HG03108 (cell line): Measurements from ENCODE around the gene OLFM4.

ENCODE experiments used
- ATAC-seq: cut with Tn5 transposase; IDR thresholded peaks from one replicate; pipeline ENCODE4 v1.9.1; 2021; ENCODE audit warnings: moderate library complexity; ENCODE audit not compliant: unreplicated experiment

Gene OLFM4, protein sequence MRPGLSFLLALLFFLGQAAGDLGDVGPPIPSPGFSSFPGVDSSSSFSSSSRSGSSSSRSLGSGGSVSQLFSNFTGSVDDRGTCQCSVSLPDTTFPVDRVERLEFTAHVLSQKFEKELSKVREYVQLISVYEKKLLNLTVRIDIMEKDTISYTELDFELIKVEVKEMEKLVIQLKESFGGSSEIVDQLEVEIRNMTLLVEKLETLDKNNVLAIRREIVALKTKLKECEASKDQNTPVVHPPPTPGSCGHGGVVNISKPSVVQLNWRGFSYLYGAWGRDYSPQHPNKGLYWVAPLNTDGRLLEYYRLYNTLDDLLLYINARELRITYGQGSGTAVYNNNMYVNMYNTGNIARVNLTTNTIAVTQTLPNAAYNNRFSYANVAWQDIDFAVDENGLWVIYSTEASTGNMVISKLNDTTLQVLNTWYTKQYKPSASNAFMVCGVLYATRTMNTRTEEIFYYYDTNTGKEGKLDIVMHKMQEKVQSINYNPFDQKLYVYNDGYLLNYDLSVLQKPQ

GRCh38 chr13:53028637-53029203 is at the start of gene OLFM4:
TSS of gene OLFM4 (plus strand) at chr13:53028813. CDS start at chr13:53028837, 24 bp downstream.
- ATAC-seq = no peak

- ATAC-seq = no peak
These were observed 49.6 kb upstream of the OLFM4 start for GRCh38 chr13:52978989-52979388.

DNA sequence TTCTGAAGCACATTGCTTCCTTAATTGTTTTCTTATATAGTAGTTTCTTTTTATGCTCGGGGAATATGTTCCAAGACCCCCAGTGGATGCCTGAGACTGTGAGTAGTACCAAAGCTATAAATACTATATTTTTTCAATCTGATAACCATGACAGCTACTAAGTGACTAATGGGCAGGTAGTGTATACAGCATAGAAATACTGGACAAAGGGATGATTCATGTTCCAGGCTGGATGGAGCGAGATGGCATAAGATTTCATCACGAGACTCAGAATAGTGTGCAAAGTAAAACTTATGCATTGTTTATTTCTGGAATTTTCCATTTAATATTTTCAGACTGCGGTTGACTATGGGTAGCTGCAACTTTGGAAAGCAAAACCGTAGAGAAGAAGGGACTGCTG is 47.9 kb upstream of the OLFM4 start:
- ATAC-seq = no peak

DNA sequence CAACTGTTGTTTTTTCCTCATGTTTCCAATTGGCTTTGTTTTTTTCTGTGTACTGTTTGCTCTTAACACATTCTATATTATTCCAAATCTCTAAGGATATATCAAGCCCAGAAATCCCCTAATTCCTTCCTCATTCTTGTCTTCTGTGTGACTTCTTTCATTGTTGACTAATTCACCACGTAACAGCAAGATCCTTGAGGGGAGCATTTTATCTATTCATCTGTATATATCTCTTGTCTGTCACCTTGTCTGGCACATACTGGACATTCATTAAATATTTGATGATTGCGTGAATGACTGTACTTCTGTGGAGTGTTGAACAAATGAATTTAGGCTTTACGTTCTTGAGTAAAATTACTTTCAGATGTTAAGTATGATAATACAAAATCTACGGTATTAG is 44.8 kb upstream of the OLFM4 start:
- no peak for ATAC-seq

- ATAC-seq = no peak
These were observed 43.7 kb upstream of the OLFM4 start for GRCh38 chr13:52984881-52985363.

- ATAC-seq = no peak
These were observed 37.1 kb upstream of the OLFM4 start for GRCh38 chr13:52991344-52992020.

DNA sequence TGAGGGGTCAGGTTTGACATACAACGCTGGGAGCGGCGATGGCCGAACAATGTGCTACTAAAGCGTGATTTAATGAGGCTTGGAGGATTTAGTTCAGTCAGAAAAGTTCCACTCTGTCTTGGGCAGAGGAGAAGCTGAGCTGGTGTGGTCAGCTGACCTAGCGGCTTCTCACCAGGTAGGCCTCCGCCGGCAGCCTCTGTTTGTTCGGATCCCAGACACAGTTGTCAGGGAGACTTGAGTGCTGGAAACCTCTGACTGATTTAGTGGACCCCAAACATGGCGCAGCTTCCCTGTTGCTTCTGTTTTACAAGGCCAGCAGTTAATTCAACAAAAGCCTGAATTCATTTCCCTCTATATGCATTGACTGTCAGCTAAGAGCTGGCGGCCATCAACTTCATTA is 36.5 kb upstream of the OLFM4 start:
- no peak for ATAC-seq

DNA sequence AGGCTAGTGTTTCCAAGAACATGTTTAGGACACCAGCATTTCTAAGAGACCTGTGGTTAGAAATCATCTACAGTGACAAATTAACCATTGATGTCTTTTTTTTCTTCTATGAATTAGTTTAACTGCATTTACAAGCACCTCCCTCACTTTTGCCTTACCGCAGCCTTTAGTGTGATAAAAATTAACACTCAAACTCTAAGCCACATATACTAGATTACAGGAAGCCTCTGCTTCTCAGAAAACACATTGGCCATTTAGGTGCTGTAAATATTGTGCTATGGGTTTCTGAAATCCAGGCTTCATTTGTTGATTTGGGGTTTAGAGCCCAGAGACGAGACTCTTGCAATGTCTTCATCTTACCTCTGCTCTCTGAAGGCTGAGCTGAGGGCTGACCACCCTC is 34.6 kb upstream of the OLFM4 start:
- no peak for ATAC-seq

GRCh38 chr13:52994865-52995264 is 33.7 kb upstream of the OLFM4 start:
- ATAC-seq = no peak

DNA sequence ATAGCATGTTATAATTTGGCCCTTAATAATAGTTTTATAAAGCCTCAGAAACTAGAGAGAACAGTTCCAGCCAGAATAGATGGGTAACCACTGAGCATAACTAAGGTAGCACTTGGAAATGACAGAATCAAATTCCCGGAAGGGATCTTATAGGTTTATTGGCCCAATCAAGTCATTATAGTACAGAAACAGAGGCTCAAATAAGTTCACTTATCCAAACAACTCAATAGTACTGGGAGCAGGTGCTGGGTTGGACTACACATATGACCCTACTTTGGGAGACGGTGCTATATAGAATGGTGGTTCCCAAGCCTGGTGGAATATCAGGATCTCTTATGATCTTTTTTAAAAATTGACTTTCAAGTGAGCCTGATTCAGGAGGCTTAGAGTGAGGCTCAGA is 32.7 kb upstream of the OLFM4 start:
- no peak for ATAC-seq

DNA sequence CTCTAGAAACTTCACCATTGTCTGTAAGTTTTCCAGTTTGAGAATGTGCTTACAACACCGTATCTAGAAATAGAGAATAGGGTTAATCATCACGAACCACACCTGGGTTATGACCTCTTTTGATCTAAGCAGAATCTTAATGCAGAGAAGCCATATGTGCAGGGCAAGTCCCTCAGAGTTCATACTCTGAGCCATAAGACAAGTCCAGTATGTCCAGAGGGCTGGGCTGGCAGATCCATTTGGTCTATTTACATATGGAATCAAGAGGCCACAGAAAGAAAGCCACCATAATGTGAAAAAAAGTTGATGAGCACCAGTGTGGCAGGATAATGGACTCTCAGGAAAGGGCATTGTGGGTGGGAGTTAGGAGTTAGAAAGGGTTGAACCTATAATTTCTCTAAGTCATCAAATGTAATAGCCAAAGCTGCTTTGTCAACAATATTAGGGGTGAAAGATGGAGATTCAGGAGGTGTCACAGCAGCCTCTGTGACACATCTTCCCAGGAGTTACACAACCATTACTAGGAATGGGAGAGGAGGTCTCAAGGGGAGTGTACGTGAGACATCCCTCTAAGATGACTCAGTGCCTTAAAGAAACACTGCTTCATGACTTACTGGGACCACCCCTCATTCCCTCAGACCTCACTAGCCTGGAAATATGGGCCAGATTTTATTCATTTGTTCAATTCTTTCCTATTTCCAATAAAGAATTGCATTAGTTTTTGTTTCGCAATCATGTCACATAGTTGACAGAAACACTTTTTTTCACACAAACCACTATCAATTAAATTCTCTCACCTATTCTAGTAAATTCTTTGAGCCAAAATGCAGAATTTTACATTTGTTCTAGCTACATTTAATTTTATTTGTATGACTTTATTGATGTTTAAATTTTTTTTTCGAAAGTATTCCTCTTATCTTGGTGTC is 30.4 kb upstream of the OLFM4 start:
- no peak for ATAC-seq

- no peak for ATAC-seq
These were observed 29.4 kb upstream of the OLFM4 start for GRCh38 chr13:52999093-52999696.

- ATAC-seq = no peak
These were observed 27.0 kb upstream of the OLFM4 start for GRCh38 chr13:53001444-53002225.

DNA sequence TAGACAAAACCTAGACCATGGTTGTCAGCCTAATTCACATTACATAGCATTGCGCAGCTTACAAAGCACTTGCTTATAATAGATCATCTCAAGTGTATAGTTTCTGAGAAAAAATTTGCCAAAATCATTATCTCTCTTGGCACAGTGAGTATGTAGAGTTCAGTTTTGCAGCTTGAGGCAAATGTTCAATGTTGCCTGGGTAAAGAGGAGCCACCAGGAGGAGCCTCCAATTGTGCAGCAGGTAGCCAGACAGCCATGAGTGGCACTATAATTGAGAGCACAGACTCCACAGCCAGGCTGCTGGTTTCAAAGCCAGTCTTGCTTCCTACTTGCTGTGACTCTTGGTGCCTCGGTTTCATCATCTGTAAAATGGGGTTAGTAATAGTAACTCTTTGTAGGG is 24.0 kb upstream of the OLFM4 start:
- ATAC-seq = no peak

- no peak for ATAC-seq
These were observed 23.0 kb upstream of the OLFM4 start for GRCh38 chr13:53005626-53006025.

- ATAC-seq = no peak
These were observed 20.7 kb upstream of the OLFM4 start for GRCh38 chr13:53007872-53008271.

DNA sequence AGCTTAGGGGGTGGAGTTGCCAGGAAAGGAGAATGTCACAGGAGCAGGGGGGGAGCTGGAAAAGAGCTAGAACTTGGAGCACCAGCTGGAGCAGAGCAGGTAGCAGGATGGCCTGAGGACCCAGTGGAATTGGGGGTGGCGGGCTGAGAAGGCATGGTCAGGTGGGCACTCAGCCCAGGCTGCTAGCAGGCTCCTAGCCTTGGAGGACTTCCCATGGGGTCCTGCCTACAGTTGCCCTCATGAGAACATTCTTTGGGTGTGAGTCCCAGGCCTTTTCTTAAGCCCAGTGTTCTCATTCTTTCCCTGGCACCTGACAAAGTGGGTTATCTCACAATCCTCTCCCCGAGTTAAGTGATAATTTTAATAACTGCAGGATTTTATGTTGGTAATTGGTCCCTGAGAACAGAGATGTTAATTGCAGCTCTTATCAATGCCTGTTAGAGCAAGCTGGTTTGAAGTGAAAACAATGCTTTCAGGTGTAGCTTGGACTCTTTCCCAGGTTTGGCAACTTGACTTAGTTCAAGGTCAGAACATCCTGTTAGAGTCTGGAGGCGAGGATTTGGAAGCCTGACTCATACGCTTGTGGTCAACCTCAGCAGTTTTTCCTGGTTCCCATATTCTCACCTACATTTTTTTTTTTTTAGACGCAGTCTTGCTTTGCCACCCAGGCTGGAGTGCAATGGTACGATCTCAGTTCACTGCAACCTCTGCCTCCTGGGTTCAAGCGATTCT is 18.1 kb upstream of the OLFM4 start:
- no peak for ATAC-seq

DNA sequence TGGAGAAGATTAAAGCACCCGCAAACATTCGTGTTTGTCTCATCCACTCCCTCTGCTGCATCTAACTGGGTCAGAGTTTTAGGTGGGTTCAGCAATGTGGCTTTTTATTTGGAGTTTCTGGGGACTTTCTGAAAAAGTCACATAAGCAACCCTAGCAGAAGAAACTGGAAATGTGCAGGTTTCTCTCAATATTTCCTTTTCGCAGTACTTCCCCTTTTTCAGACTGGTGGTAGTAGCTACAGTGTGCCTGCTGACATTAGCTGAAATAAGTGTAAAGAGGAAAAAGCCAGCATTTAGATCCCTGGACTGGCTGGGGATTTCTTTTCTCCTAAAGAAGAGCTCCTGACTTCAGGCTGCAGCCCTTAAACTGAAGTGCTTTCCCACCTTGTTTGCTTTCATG is 15.9 kb upstream of the OLFM4 start:
- ATAC-seq = no peak

DNA sequence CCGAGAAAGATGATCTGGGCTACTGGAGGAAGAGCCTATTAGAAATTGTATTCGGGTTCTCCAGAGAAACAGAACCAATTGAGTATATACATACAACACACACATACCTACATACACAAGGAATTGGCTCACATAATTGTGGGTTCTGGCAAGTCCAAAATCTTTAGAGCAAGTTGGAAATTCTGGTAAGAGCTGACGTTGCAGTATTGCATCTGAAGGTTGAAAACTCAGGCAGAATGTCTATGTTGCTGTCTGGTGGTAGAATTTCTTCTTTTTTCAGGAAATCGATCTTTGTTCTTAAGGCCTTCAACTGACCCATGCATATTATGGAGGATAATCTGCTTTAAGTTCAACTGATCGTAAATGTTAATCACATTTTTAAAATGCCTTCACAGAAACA is 15.5 kb upstream of the OLFM4 start:
- ATAC-seq = no peak
